ENCODE data around the gene DUT. TPM values are rescaled to one million over a fixed set of nuclear protein-coding genes. Genes with fewer than 3 reads are reported as not detected.

DUT gene
- total RNA-seq, 1 experiment from 2014 or later: 84.1 TPM

- no peaks in the 10 kb centered on the region; the same call in 1 of the 2 replicates for H3K27me3 ChIP-seq (replicated peaks; ENCODE audit: control insufficient read depth, insufficient read depth, low read length)
- H3K4me1 ChIP-seq: no peaks in the 10 kb centered on the region
- POLR2A ChIA-PET: no interaction called here
- H3K36me3 ChIP-seq (ENCODE audit: control insufficient read depth, insufficient read depth, low read length): no peaks in the 10 kb centered on the region
- no peak overlapping the region for H3K4me3 ChIP-seq (ENCODE audit: low read depth, low read length)
- Mint-ChIP-seq H3K27ac (ENCODE audit: unreplicated experiment) (no peak overlapping the region), H3K36me3 (ENCODE audit: insufficient read depth, unreplicated experiment) (no peaks in the 10 kb centered on the region), H3K4me3 (ENCODE audit: unreplicated experiment) (no peak overlapping the region), H3K9me3 (ENCODE audit: unreplicated experiment) (no peaks in the 10 kb centered on the region), H3K27me3 (ENCODE audit: insufficient read depth, unreplicated experiment) (peaks cover 9% of the 10 kb centered on the region), H3K4me1 (ENCODE audit: low read depth, unreplicated experiment) (no peaks in the 10 kb centered on the region)
- intact Hi-C loops (cut with micrococcal nuclease; ENCODE audit: unreplicated experiment): no loop called here
- DNase-seq: no peak
- BruUV-seq (replicated peaks): no TSS peak
- no peaks in the 10 kb centered on the region for H3K9me3 ChIP-seq
- TF ChIP-seq CTCF (IDR thresholded peaks at IDR 0.05; ENCODE audit: insufficient read depth in 1 of 2, low read depth in 1 of 2, low read length in 1 of 2, severe bottlenecking in 1 of 2, unreplicated experiment in 1 of 2): no peak
- CTCF ChIA-PET: no interaction called here
Measured at GRCh38 chr15:48392356-48392755, 61.1 kb downstream of the DUT start.

Other genes starting within 250 kb of the DUT start
- not detected in 2 replicates for gene SLC24A5, start 210.4 kb upstream of the DUT start, total RNA-seq (2022)
- gene MYEF2, start 153.1 kb upstream of the DUT start, total RNA-seq (2022): 33.4 and 37.3 TPM in 2 replicates
- gene CTXN2, start 139.8 kb upstream of the DUT start, total RNA-seq (2022): not detected in 2 replicates
- not detected in 2 replicates for gene SLC12A1, start 125.1 kb upstream of the DUT start, total RNA-seq (2022)